HepG2 (cell line): ENCODE data around the gene PCYOX1L. TPM values are rescaled to one million over a fixed set of nuclear protein-coding genes. Genes with fewer than 3 reads are reported as not detected.

Experiments
- CENPX ChIP-seq: sonication (generic); formaldehyde crosslinking; IDR thresholded peaks from 2 replicates; pipeline ENCODE4 v1.9.0; 2021; ENCODE audit warnings: mild to moderate bottlenecking, missing genetic modification reagents, moderate library complexity
- FOXO1 ChIP-seq: sonication (generic); formaldehyde crosslinking; IDR thresholded peaks from 2 replicates; pipeline ENCODE4 v1.4.0; 2020; ENCODE audit warnings: missing genetic modification reagents
- HMG20B ChIP-seq: conservative IDR thresholded peaks from 2 replicates; pipeline ENCODE4 v1.6.1; 2016; ENCODE audit warnings: missing genetic modification reagents, missing compliant biosample characterization
- HNRNPLL ChIP-seq: fragments of 200-400 bp; formaldehyde crosslinking; IDR thresholded peaks from 2 replicates; pipeline ENCODE4 v1.6.1; 2017; ENCODE audit warnings: mild to moderate bottlenecking, low read depth, low read length; ENCODE audit not compliant: poor library complexity, severe bottlenecking
- KDM3A ChIP-seq: IDR thresholded peaks from 2 replicates; pipeline ENCODE4 v1.6.1; 2018; ENCODE audit warnings: low read depth, missing compliant biosample characterization
- MATR3 ChIP-seq: sonication (generic); formaldehyde crosslinking; IDR thresholded peaks from 2 replicates; pipeline ENCODE4 v1.4.0; 2020; ENCODE audit warnings: missing genetic modification reagents
- MBD4 ChIP-seq: IDR thresholded peaks from 2 replicates; pipeline ENCODE4 v1.6.1; 2012; ENCODE audit warnings: low read length, inconsistent platforms, borderline replicate concordance
- MED8 ChIP-seq: sonication (generic); formaldehyde crosslinking; IDR thresholded peaks from 2 replicates; pipeline ENCODE4 v1.8.1; 2023; ENCODE audit warnings: mild to moderate bottlenecking, missing genetic modification reagents; ENCODE audit not compliant: insufficient replicate concordance
- MEIS2 ChIP-seq: sonication (generic); formaldehyde crosslinking; IDR thresholded peaks from 2 replicates; pipeline ENCODE4 v1.9.0; 2021; ENCODE audit warnings: mild to moderate bottlenecking, missing genetic modification reagents
- NFIC ChIP-seq: IDR thresholded peaks from 2 replicates; pipeline ENCODE4 v1.6.1; 2012; ENCODE audit warnings: mild to moderate bottlenecking, low read length, inconsistent platforms
- ONECUT2 ChIP-seq: sonication (generic); formaldehyde crosslinking; IDR thresholded peaks from 2 replicates; pipeline ENCODE4 v1.4.0; 2020; ENCODE audit warnings: missing genetic modification reagents
- TARDBP ChIP-seq: sonication (generic); formaldehyde crosslinking; IDR thresholded peaks from 2 replicates; pipeline ENCODE4 v1.8.0; 2022; ENCODE audit warnings: mild to moderate bottlenecking, missing genetic modification reagents
- TCF7 ChIP-seq: sonication (generic); IDR thresholded peaks from 2 replicates; pipeline ENCODE4 v1.6.1; 2016; ENCODE audit warnings: antibody characterized with exemption, low read depth
- ZNF253 ChIP-seq: sonication (generic); formaldehyde crosslinking; IDR thresholded peaks from 2 replicates; pipeline ENCODE4 v1.8.0; 2022; ENCODE audit warnings: mild to moderate bottlenecking, missing genetic modification reagents, borderline replicate concordance
- ZNF264 ChIP-seq: sonication (generic); formaldehyde crosslinking; IDR thresholded peaks from 2 replicates; pipeline ENCODE4 v1.4.0; 2020; ENCODE audit warnings: missing genetic modification reagents
- ZNF292 ChIP-seq: sonication (generic); formaldehyde crosslinking; IDR thresholded peaks from 2 replicates; pipeline ENCODE4 v1.8.1; 2022; ENCODE audit warnings: mild to moderate bottlenecking, low read depth, missing genetic modification reagents, borderline replicate concordance
- ZNF451 ChIP-seq: sonication (generic); formaldehyde crosslinking; IDR thresholded peaks from 2 replicates; pipeline ENCODE4 v1.5.0; 2020; ENCODE audit warnings: mild to moderate bottlenecking, missing genetic modification reagents
- ZNF460 ChIP-seq: sonication (generic); formaldehyde crosslinking; IDR thresholded peaks from 2 replicates; pipeline ENCODE4 v1.5.1; 2020; ENCODE audit warnings: missing genetic modification reagents, mild to moderate bottlenecking, borderline replicate concordance
- ZNF670 ChIP-seq: sonication (generic); formaldehyde crosslinking; IDR thresholded peaks from 2 replicates; pipeline ENCODE4 v1.8.0; 2022; ENCODE audit warnings: mild to moderate bottlenecking, missing genetic modification reagents, borderline replicate concordance
- ZNF720 ChIP-seq: sonication (generic); formaldehyde crosslinking; IDR thresholded peaks from 2 replicates; pipeline ENCODE4 v1.4.0; 2020; ENCODE audit warnings: missing genetic modification reagents
- ZSCAN21 ChIP-seq: sonication (generic); formaldehyde crosslinking; IDR thresholded peaks from 2 replicates; pipeline ENCODE4 v1.8.0; 2022; ENCODE audit warnings: mild to moderate bottlenecking, missing genetic modification reagents, moderate library complexity, borderline replicate concordance
- ZSCAN9 ChIP-seq: IDR thresholded peaks from 2 replicates; pipeline ENCODE4 v1.6.1; 2016; ENCODE audit warnings: borderline replicate concordance
- polyA plus RNA-seq, 8 experiments: library from polyadenylated mRNA; depleted of rRNA in 3 of 8; stranded (reverse) in 7 of 8; unstranded in 1 of 8; fragments of >200 nt; fragmentation: Illumina TruSeq in 4 of 8; extraction: Trizol in 4 of 8; gene quantifications; 2 replicates each; pipeline versions ENCODE4 v1.2.1 to v1.2.3, GENCODE V29; 2011 to 2016; ENCODE audit warnings: low read depth in 4 of 8, missing spikeins in 1 of 8, mixed read lengths in 1 of 8; ENCODE audit not compliant: insufficient read depth in 1 of 8
- total RNA-seq, 5 experiments: library from RNA; depleted of rRNA; stranded (reverse); fragments of >200 nt; fragmentation: Illumina TruSeq; extraction: Trizol; gene quantifications; 2 replicates each; pipeline ENCODE4 v1.2.3, GENCODE V29; 2016; ENCODE audit warnings: low read depth in 1 of 5
- TF ChIP-seq, protein P1 (sequence below): IDR thresholded peaks from 2 replicates; pipeline ENCODE4 v1.6.1; 2016
- TF ChIP-seq, protein P2 (sequence below), 2 experiments: IDR thresholded peaks; 2 replicates each; pipeline ENCODE4 v1.6.1; 2011 to 2012; ENCODE audit warnings: low read length in 2 of 2, borderline replicate concordance in 1 of 2, low read depth in 1 of 2, mild to moderate bottlenecking in 1 of 2, moderate library complexity in 1 of 2
- TF ChIP-seq, protein P3 (sequence below): sonication (generic); formaldehyde crosslinking; IDR thresholded peaks from 2 replicates; pipeline ENCODE4 v1.8.0; 2022; ENCODE audit warnings: mild to moderate bottlenecking, missing genetic modification reagents; ENCODE audit not compliant: insufficient replicate concordance
- TF ChIP-seq, protein P4 (sequence below): sonication (generic); formaldehyde crosslinking; IDR thresholded peaks from 2 replicates; pipeline ENCODE4 v1.8.1; 2023; ENCODE audit warnings: mild to moderate bottlenecking, missing genetic modification reagents, borderline replicate concordance

Gene PCYOX1L
- total and polyA plus RNA-seq, 2 of the 13 experiments (the other 11 are each of a cell fraction or from before 2014, with no cell fraction given), result 1.00 to 3.7 TPM

DNA sequence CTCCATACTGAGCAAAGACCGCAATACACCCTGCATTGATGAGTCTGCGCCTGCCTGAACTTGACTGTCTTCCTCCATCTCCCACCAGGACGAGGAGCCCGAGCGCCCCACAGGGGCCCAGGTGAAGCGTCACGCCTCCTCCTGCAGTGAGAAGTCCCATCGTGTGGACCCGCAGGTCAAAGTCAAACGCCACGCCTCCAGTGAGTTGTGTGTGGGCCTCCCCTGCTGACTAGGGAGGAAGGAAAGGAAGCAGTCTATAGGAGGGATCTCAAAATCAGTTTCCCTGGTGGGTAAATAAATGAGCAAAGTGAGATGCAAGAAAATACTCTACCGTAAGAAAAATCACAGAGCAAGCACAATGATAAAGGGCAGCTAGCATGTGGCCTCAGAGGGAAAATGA lies 35.3 kb upstream of the PCYOX1L start (continued):
- TF ChIP-seq, protein P1, sequence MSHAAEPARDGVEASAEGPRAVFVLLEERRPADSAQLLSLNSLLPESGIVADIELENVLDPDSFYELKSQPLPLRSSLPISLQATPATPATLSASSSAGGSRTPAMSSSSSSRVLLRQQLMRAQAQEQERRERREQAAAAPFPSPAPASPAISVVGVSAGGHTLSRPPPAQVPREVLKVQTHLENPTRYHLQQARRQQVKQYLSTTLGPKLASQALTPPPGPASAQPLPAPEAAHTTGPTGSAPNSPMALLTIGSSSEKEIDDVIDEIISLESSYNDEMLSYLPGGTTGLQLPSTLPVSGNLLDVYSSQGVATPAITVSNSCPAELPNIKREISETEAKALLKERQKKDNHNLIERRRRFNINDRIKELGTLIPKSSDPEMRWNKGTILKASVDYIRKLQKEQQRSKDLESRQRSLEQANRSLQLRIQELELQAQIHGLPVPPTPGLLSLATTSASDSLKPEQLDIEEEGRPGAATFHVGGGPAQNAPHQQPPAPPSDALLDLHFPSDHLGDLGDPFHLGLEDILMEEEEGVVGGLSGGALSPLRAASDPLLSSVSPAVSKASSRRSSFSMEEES (CRISPR knock-in tag), result peak; percentile 22; the same call in 1 of the 2 replicates
- TF ChIP-seq ZNF264 (CRISPR knock-in tag), result no peak
- TF ChIP-seq ZSCAN9 (CRISPR knock-in tag), result no peak
- TF ChIP-seq ZNF292 (CRISPR knock-in tag), result peak; percentile 88; the same call in 1 of the 2 replicates
- TF ChIP-seq MBD4, result no peak
- TF ChIP-seq ZNF451, result no peak
- TF ChIP-seq TCF7, result no peak
- TF ChIP-seq, protein P2, sequence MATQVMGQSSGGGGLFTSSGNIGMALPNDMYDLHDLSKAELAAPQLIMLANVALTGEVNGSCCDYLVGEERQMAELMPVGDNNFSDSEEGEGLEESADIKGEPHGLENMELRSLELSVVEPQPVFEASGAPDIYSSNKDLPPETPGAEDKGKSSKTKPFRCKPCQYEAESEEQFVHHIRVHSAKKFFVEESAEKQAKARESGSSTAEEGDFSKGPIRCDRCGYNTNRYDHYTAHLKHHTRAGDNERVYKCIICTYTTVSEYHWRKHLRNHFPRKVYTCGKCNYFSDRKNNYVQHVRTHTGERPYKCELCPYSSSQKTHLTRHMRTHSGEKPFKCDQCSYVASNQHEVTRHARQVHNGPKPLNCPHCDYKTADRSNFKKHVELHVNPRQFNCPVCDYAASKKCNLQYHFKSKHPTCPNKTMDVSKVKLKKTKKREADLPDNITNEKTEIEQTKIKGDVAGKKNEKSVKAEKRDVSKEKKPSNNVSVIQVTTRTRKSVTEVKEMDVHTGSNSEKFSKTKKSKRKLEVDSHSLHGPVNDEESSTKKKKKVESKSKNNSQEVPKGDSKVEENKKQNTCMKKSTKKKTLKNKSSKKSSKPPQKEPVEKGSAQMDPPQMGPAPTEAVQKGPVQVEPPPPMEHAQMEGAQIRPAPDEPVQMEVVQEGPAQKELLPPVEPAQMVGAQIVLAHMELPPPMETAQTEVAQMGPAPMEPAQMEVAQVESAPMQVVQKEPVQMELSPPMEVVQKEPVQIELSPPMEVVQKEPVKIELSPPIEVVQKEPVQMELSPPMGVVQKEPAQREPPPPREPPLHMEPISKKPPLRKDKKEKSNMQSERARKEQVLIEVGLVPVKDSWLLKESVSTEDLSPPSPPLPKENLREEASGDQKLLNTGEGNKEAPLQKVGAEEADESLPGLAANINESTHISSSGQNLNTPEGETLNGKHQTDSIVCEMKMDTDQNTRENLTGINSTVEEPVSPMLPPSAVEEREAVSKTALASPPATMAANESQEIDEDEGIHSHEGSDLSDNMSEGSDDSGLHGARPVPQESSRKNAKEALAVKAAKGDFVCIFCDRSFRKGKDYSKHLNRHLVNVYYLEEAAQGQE (IDR thresholded peaks at IDR 0.05; ENCODE audit: borderline replicate concordance in 1 of 2, low read depth in 1 of 2, low read length in 2 of 2), result no peak
- TF ChIP-seq, protein P3, sequence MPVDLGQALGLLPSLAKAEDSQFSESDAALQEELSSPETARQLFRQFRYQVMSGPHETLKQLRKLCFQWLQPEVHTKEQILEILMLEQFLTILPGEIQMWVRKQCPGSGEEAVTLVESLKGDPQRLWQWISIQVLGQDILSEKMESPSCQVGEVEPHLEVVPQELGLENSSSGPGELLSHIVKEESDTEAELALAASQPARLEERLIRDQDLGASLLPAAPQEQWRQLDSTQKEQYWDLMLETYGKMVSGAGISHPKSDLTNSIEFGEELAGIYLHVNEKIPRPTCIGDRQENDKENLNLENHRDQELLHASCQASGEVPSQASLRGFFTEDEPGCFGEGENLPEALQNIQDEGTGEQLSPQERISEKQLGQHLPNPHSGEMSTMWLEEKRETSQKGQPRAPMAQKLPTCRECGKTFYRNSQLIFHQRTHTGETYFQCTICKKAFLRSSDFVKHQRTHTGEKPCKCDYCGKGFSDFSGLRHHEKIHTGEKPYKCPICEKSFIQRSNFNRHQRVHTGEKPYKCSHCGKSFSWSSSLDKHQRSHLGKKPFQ (CRISPR knock-in tag), result no peak
- TF ChIP-seq, protein P4, sequence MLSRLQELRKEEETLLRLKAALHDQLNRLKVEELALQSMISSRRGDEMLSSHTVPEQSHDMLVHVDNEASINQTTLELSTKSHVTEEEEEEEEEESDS, result no peak
- peak; percentile 72; the same call in 1 of the 2 replicates for TF ChIP-seq TARDBP (CRISPR knock-in tag)
- TF ChIP-seq MATR3 (CRISPR knock-in tag), result no peak
- TF ChIP-seq ONECUT2 (CRISPR knock-in tag), result no peak
- TF ChIP-seq ZNF670 (CRISPR knock-in tag), result no peak
- TF ChIP-seq FOXO1 (CRISPR knock-in tag), result no peak
- peak; percentile 43; the same call in 1 of the 2 replicates for TF ChIP-seq NFIC
- peak; percentile 25 for TF ChIP-seq HNRNPLL
- no peak for TF ChIP-seq ZSCAN21 (CRISPR knock-in tag)
- no peak for TF ChIP-seq HMG20B
- no peak for TF ChIP-seq ZNF460 (CRISPR knock-in tag)
- no peak for TF ChIP-seq CENPX (CRISPR knock-in tag)
- no peak for TF ChIP-seq KDM3A
- no peak for TF ChIP-seq MED8 (CRISPR knock-in tag)
- TF ChIP-seq MEIS2, result no peak
- TF ChIP-seq ZNF720 (CRISPR knock-in tag), result no peak
- no peak for TF ChIP-seq ZNF253
